NCI-H446 treated with DMSO at 0.1 percent for 48 hours (cell line): Measurements from ENCODE around the gene DMD.
"Not testable (repeated sequence)": the region's sequence is repeated elsewhere in the genome, so short reads cannot be mapped to it uniquely, and the experiment has no call there.

Experiments used
- DNase-seq: peaks from one replicate; lab custom pipeline; 2025; lab: John Stamatoyannopoulos, UW

Gene DMD

GRCh38 chrX:31593353-31593752, 1618.0 kb downstream of the DMD start:
- no peak for DNase-seq

- no peak for DNase-seq
Measured at GRCh38 chrX:31591355-31591754, 1620.0 kb downstream of the DMD start.

GRCh38 chrX:31590581-31591114, 1620.7 kb downstream of the DMD start:
- peak; percentile 8 for DNase-seq

GRCh38 chrX:31589503-31589902, 1621.8 kb downstream of the DMD start:
- no peak for DNase-seq

GRCh38 chrX:31588355-31588754, 1623.0 kb downstream of the DMD start:
- no peak for DNase-seq

GRCh38 chrX:31583892-31584291, 1627.5 kb downstream of the DMD start:
- DNase-seq = not testable (repeated sequence)

- no peak for DNase-seq
Measured at GRCh38 chrX:31580726-31581125, 1630.6 kb downstream of the DMD start.

GRCh38 chrX:31580227-31580626, 1631.1 kb downstream of the DMD start:
- no peak for DNase-seq

GRCh38 chrX:31572360-31572759, 1639.0 kb downstream of the DMD start:
- no peak for DNase-seq

- DNase-seq = no peak
Measured at GRCh38 chrX:31570658-31571057, 1640.7 kb downstream of the DMD start.

- DNase-seq = no peak
Measured at GRCh38 chrX:31563792-31564191, 1647.6 kb downstream of the DMD start.

GRCh38 chrX:31555506-31555905, 1655.8 kb downstream of the DMD start:
- no peak for DNase-seq

GRCh38 chrX:31551913-31552312, 1659.4 kb downstream of the DMD start:
- DNase-seq = no peak

- no peak for DNase-seq
Measured at GRCh38 chrX:31550158-31550557, 1661.2 kb downstream of the DMD start.

GRCh38 chrX:31547816-31548215, 1663.5 kb downstream of the DMD start:
- no peak for DNase-seq

- no peak for DNase-seq
Measured at GRCh38 chrX:31547416-31547815, 1663.9 kb downstream of the DMD start.

GRCh38 chrX:31546126-31546525, 1665.2 kb downstream of the DMD start:
- peak; percentile 9 for DNase-seq

- DNase-seq = no peak
Measured at GRCh38 chrX:31545726-31546125, 1665.6 kb downstream of the DMD start.

- no peak for DNase-seq
Measured at GRCh38 chrX:31545191-31545590, 1666.2 kb downstream of the DMD start.

- no peak for DNase-seq
Measured at GRCh38 chrX:31543634-31544033, 1667.7 kb downstream of the DMD start.

- no peak for DNase-seq
Measured at GRCh38 chrX:31542566-31542965, 1668.8 kb downstream of the DMD start.

GRCh38 chrX:31540313-31540712, 1671.0 kb downstream of the DMD start:
- DNase-seq = no peak

- DNase-seq = no peak
Measured at GRCh38 chrX:31527455-31528126, 1683.8 kb downstream of the DMD start.

GRCh38 chrX:31523884-31524536, 1687.3 kb downstream of the DMD start:
- no peak for DNase-seq
